Measurements from ENCODE around the gene MROH8. TPM values are rescaled to one million over a fixed set of nuclear protein-coding genes. Genes with fewer than 3 reads are reported as not detected.

Gene MROH8
- total RNA-seq, 1 donor = 2.6 TPM

GRCh38 chr20:37123441-37123840, 55.9 kb downstream of the MROH8 start:
- TF ChIP-seq CTCF (IDR thresholded peaks at IDR 0.05; ENCODE audit: insufficient read depth, low read depth, low read length) = no peak
- H3K4me3 ChIP-seq (ENCODE audit: low read depth, low read length) = no peak overlapping the region
- DNase-seq (ENCODE audit: low read depth) = no peak

- H3K4me3 ChIP-seq (ENCODE audit: low read depth, low read length) = no peak overlapping the region
- DNase-seq (ENCODE audit: low read depth) = no peak
- TF ChIP-seq CTCF (IDR thresholded peaks at IDR 0.05; ENCODE audit: insufficient read depth, low read depth, low read length) = no peak
Measured at GRCh38 chr20:37120497-37120896, 58.9 kb downstream of the MROH8 start.

- no peak overlapping the region for H3K4me3 ChIP-seq (ENCODE audit: low read depth, low read length)
- no peak for TF ChIP-seq CTCF (IDR thresholded peaks at IDR 0.05; ENCODE audit: insufficient read depth, low read depth, low read length)
- no peak for DNase-seq (ENCODE audit: low read depth)
Measured at GRCh38 chr20:37119356-37120036, 59.9 kb downstream of the MROH8 start.

GRCh38 chr20:37114012-37114411, 65.3 kb downstream of the MROH8 start:
- no peak overlapping the region for H3K4me3 ChIP-seq (ENCODE audit: low read depth, low read length)
- TF ChIP-seq CTCF (IDR thresholded peaks at IDR 0.05; ENCODE audit: insufficient read depth, low read depth, low read length) = no peak
- no peak for DNase-seq (ENCODE audit: low read depth)

- no peak for TF ChIP-seq CTCF (IDR thresholded peaks at IDR 0.05; ENCODE audit: insufficient read depth, low read depth, low read length)
- no peak for DNase-seq (ENCODE audit: low read depth)
- no peak overlapping the region for H3K4me3 ChIP-seq (ENCODE audit: low read depth, low read length)
Measured at GRCh38 chr20:37111926-37112455, 67.4 kb downstream of the MROH8 start.

GRCh38 chr20:37108676-37109075, 70.7 kb downstream of the MROH8 start:
- no peak for DNase-seq (ENCODE audit: low read depth)
- no peak for TF ChIP-seq CTCF (IDR thresholded peaks at IDR 0.05; ENCODE audit: insufficient read depth, low read depth, low read length)
- H3K4me3 ChIP-seq (ENCODE audit: low read depth, low read length) = no peak overlapping the region

GRCh38 chr20:37102571-37102970, 76.8 kb downstream of the MROH8 start:
- H3K4me3 ChIP-seq (ENCODE audit: low read depth, low read length) = no peak overlapping the region

More at GRCh38 chr20:37102571-37102970, 76.8 kb downstream of the MROH8 start:
- no peak for DNase-seq (ENCODE audit: low read depth)
- TF ChIP-seq CTCF (IDR thresholded peaks at IDR 0.05; ENCODE audit: insufficient read depth, low read depth, low read length) = no peak

Data from fibroblast of villous mesenchyme (primary cell).